Breast epithelium (tissue), 3 donors: ENCODE results near the gene ITGB6.

Experiments used
- CTCF ChIP-seq, 3 donors: fragments of 450-650 bp; IDR thresholded peaks; one replicate each; pipeline ENCODE4 v1.5.1; 2016 to 2017; ENCODE audit warnings: antibody characterized with exemption in 3 of 3, mild to moderate bottlenecking in 3 of 3, moderate library complexity in 3 of 3
- POLR2A ChIP-seq: fragments of 450-650 bp; IDR thresholded peaks from one replicate; pipeline ENCODE4 v1.6.1; 2016; ENCODE audit warnings: antibody characterized with exemption, mild to moderate bottlenecking, moderate library complexity
- POLR2AphosphoS5 ChIP-seq, 3 donors: sonication (generic); formaldehyde crosslinking; IDR thresholded peaks; one replicate each; pipeline ENCODE4 v1.6.1; 2017; ENCODE audit warnings: antibody characterized with exemption in 3 of 3

GRCh38 chr2:160054984-160055725, 144.9 kb downstream of the ITGB6 start:
- TF ChIP-seq CTCF (IDR thresholded peaks at IDR 0.05) (no peak), POLR2AphosphoS5 (IDR thresholded peaks at IDR 0.05) (no peak), POLR2A (no peak)
